ENCODE data around the gene FHOD3. TPM values are rescaled to one million over a fixed set of nuclear protein-coding genes. Genes with fewer than 3 reads are reported as not detected.

FHOD3 gene
- total RNA-seq, 2 experiments from 2014 or later, result not detected

DNA sequence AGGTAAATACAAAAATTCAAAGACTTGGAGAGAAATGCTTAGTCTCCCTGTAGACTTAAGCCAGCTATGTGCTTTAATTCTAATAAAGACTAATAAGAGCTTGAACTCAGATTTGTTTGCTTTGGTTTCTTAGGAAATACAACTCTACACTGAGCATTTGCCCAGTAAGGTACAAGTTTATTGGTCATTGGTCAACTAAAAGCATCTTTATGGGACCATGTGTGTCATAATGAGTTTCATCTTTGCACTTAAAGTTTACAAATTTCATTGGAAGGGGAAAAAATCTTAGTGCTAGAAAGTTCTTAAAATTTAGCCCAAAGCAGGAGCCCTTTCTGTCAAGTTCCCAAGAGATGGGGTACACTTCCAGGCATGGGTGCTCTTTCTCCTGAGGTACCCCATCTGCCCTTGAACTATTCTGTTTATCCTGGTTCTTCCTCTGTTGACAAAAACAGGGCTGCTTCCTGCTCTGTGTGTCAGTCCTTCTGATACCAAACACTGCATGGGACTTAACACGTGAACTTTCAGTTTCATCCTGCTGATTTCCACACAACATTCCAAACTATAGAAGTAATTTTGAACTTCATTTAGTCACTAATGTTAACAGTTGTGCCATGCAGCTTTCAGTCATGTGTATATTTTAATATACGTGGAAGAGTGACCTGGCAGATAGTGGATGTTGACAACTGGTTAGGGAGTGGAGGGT lies 331.1 kb downstream of the FHOD3 start:
- intact Hi-C loops (cut with micrococcal nuclease), result no loop called here
- CTCF ChIA-PET, result no interaction called here

DNA sequence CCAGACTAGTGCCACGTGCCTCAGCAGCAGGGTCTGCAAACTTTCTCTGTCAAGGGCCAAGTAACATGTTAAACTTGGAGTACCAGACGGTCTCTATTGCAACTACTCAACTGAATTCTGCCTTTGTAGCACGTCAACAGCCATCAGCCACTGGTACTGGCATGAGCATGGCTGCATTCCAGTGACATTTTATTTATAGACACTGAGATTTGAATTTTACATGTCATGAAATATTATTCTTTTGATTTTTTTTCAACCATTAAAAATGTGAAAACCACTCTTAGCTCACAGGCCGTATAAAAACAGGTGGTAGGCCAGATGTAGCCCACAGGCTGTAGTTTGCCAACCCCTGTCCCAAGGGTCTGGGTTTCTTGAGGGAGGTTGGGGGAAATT lies 331.6 kb downstream of the FHOD3 start:
- no peaks in the 10 kb centered on the region for H3K4me1 Mint-ChIP-seq (ENCODE audit: low read depth)
- DNase-seq, result no peak
- H3K36me3 Mint-ChIP-seq (ENCODE audit: low read depth), result no peaks in the 10 kb centered on the region
- H3K27ac Mint-ChIP-seq, result no peak overlapping the region
- intact Hi-C loops (cut with micrococcal nuclease), result no loop called here
- peaks cover 10% of the 10 kb centered on the region for H3K27me3 Mint-ChIP-seq (ENCODE audit: low read depth)
- CTCF ChIA-PET, result no interaction called here
- H3K9me3 Mint-ChIP-seq, result no peaks in the 10 kb centered on the region
- no peak overlapping the region for H3K4me3 Mint-ChIP-seq

More for the DNA sequence above, 331.1 kb downstream of the FHOD3 start:
- no peak for DNase-seq
- Mint-ChIP-seq H3K36me3 (ENCODE audit: low read depth) (no peaks in the 10 kb centered on the region), H3K27ac (no peak overlapping the region), H3K4me1 (ENCODE audit: low read depth) (no peaks in the 10 kb centered on the region), H3K4me3 (no peak overlapping the region), H3K9me3 (no peaks in the 10 kb centered on the region), H3K27me3 (ENCODE audit: low read depth) (peaks cover 10% of the 10 kb centered on the region)

DNA sequence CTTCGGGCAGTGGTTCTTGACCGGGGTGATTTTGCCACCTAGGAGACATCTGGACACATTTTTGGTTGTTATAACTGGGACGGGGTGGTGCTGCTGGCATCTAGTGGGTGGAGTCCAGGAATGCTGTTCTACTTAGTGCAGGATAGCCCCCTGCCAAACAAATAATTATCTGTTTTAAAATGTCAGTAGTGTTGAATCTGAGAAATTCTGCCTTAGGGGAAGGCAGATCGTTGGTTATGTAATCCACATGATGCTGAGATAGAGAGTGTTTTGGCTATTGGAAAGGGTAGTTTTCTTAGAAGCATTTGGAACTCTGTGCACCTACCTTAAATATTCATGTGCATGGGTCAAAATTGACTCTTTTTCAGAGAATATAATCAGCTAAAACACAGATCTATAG lies 332.3 kb downstream of the FHOD3 start:
- H3K27ac Mint-ChIP-seq, result no peak overlapping the region
- H3K27me3 Mint-ChIP-seq (ENCODE audit: low read depth), result peaks cover 11% of the 10 kb centered on the region
- CTCF ChIA-PET, result no interaction called here
- no peak for DNase-seq
- no peak overlapping the region for H3K4me3 Mint-ChIP-seq
- intact Hi-C loops (cut with micrococcal nuclease), result no loop called here
- H3K36me3 Mint-ChIP-seq (ENCODE audit: low read depth), result no peaks in the 10 kb centered on the region
- no peaks in the 10 kb centered on the region for H3K4me1 Mint-ChIP-seq (ENCODE audit: low read depth)
- H3K9me3 Mint-ChIP-seq, result no peaks in the 10 kb centered on the region

DNA sequence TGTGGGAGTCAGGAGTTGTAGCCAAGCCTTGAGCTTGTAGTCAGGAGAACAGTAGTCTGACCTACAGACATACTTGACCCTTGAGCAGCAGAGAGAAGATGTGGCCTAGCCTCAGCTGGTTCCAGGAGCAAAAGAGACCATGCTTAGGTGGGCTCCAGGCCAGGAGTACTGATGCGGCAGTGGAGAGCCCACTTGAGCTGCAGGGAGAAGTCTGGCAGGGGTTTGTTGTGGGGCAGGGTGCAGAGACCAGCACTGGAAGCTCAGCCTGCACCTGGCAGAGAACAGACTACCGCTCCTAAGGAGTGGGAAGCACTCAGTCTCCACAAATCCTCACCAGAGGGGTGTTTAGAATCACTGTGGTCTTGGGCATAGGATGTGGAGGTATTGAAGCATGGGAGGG lies 333.4 kb downstream of the FHOD3 start:
- no peaks in the 10 kb centered on the region for H3K36me3 Mint-ChIP-seq (ENCODE audit: low read depth)
- H3K27ac Mint-ChIP-seq, result no peak overlapping the region
- no peak for DNase-seq
- CTCF ChIA-PET, result no interaction called here
- peaks cover 8% of the 10 kb centered on the region for H3K27me3 Mint-ChIP-seq (ENCODE audit: low read depth)
- no peaks in the 10 kb centered on the region for H3K9me3 Mint-ChIP-seq
- no peak overlapping the region for H3K4me3 Mint-ChIP-seq
- H3K4me1 Mint-ChIP-seq (ENCODE audit: low read depth), result no peaks in the 10 kb centered on the region
- intact Hi-C loops (cut with micrococcal nuclease), result no loop called here

DNA sequence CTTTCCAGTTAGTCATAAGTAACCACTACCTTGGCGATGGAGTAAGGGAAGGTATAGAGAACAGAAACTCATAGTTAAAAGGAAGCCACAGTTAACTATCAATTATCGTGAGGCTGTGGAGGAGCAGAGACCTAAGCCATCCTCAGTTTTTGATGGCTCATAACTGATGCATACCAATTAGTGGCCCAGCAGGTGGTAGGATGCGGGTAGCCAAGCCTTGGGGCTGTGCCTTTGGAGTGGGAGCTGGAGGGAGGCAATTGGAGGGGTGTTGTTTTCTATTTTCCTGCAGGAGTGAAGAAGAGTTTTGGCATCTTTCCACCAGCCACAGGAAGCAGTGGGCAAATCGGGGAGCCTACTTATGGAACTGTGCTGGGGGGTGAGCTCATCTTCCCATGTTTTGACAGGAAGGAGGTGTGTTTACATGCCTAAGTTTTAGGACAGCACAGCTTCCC lies 336.5 kb downstream of the FHOD3 start:
- Mint-ChIP-seq H3K4me1 (ENCODE audit: low read depth) (no peaks in the 10 kb centered on the region), H3K9me3 (no peaks in the 10 kb centered on the region), H3K36me3 (ENCODE audit: low read depth) (no peaks in the 10 kb centered on the region), H3K4me3 (no peak overlapping the region), H3K27me3 (ENCODE audit: low read depth) (peaks cover 8% of the 10 kb centered on the region), H3K27ac (no peak overlapping the region)
- CTCF ChIA-PET, result no interaction called here
- no peak for DNase-seq
- intact Hi-C loops (cut with micrococcal nuclease), result no loop called here

DNA sequence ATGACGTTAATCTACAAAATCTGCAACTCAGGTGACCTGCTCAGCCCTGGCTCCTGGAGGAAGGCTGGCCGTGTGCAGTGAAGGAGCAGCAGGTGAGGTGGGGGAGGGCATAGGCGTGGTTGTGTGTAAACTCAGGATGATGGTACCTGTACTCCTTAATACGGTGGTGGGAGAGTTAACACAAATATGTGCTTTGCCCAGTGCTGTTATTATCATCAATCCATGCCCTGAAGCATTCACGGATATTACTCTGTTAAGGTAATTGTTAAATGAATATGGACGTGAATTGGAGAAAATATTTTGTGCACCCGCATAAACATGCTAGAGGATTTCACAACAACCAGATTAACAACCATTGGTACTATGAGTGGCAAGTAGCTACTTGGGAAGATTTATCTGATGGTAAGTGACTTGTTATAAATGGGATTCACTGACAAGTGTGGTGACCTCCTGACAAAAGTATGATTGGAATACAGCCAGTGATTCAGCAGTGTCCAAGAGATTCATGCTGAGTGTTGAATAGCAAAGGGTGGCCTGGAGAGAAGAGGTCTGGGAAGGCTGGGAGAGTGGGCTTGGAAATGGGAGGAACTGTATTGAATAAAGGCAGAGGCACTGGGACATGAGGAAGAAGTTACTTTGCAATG lies 337.2 kb downstream of the FHOD3 start:
- peaks cover 5% of the 10 kb centered on the region for H3K27me3 Mint-ChIP-seq (ENCODE audit: low read depth)
- H3K27ac Mint-ChIP-seq, result no peak overlapping the region
- intact Hi-C loops (cut with micrococcal nuclease), result no loop called here
- CTCF ChIA-PET, result no interaction called here
- H3K9me3 Mint-ChIP-seq, result no peaks in the 10 kb centered on the region
- H3K4me1 Mint-ChIP-seq (ENCODE audit: low read depth), result no peaks in the 10 kb centered on the region
- H3K4me3 Mint-ChIP-seq, result no peak overlapping the region
- no peak for DNase-seq
- H3K36me3 Mint-ChIP-seq (ENCODE audit: low read depth), result no peaks in the 10 kb centered on the region

DNA sequence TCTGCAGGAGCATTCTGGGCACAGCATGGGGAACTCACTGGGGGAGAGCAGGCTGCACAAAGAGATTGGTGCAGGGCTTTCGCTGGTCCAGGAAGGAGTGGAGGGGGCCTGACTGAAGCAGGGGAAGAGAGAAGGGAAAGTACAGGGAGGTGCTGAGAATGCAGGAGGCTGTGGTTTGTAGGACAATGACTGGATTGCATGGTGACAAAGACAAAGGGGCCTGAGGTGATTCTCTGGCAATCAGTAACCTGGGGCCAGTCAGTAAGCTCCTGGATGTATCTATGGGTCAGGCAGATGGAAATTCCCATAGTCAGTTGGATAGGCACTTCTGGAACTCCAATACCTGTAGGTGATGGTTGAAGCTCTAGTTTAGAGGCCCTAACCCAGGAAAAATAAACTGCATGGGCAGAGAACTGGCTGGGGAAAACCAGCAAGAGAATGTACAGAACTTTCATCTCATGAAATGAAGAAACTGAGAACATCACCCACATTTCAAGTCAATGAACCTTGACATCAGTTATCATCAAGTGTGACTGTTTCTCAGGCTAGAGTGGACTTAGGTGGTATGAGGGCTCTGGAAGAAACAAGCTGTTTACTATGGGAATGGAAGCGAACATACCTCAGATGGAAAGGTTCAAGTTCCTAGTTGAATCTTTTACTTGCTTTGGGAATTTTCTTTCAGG lies 338.0 kb downstream of the FHOD3 start:
- no peak for DNase-seq
- intact Hi-C loops (cut with micrococcal nuclease), result no loop called here
- no peaks in the 10 kb centered on the region for H3K4me1 Mint-ChIP-seq (ENCODE audit: low read depth)
- CTCF ChIA-PET, result no interaction called here
- no peaks in the 10 kb centered on the region for H3K36me3 Mint-ChIP-seq (ENCODE audit: low read depth)
- peaks cover 5% of the 10 kb centered on the region for H3K27me3 Mint-ChIP-seq (ENCODE audit: low read depth)
- H3K9me3 Mint-ChIP-seq, result no peaks in the 10 kb centered on the region
- H3K4me3 Mint-ChIP-seq, result no peak overlapping the region
- no peak overlapping the region for H3K27ac Mint-ChIP-seq

DNA sequence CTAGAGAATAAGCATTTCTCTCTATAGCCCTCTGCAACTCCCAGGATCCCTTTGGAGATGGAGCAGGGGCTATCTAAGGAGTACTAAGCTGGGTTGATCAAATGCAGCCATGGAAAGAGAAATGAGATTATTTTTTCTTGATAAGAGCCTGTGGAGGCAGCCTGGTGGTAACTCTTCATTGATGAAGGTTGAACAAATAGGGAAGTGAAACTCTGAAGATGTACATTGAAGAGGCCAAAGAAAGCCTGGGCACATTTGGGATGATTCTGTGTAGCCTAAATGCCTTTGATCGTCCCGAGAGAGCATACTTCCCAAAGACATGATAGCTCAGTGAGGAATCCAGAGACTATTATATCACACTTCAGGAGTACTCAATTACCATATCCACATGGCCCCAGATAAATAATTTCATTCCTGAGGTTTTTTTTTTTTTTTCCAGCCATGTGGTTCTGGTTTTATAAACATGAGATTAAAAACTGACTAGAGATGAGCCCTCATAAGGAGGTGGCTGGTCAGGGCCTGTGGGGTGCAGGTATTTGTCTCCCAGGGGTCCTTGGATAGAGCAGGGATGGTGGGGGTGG lies 338.8 kb downstream of the FHOD3 start:
- Mint-ChIP-seq H3K27ac (no peak overlapping the region), H3K4me3 (no peak overlapping the region), H3K4me1 (ENCODE audit: low read depth) (no peaks in the 10 kb centered on the region), H3K36me3 (ENCODE audit: low read depth) (no peaks in the 10 kb centered on the region), H3K9me3 (no peaks in the 10 kb centered on the region), H3K27me3 (ENCODE audit: low read depth) (peaks cover 5% of the 10 kb centered on the region)
- no peak for DNase-seq
- CTCF ChIA-PET, result no interaction called here
- intact Hi-C loops (cut with micrococcal nuclease), result no loop called here

DNA sequence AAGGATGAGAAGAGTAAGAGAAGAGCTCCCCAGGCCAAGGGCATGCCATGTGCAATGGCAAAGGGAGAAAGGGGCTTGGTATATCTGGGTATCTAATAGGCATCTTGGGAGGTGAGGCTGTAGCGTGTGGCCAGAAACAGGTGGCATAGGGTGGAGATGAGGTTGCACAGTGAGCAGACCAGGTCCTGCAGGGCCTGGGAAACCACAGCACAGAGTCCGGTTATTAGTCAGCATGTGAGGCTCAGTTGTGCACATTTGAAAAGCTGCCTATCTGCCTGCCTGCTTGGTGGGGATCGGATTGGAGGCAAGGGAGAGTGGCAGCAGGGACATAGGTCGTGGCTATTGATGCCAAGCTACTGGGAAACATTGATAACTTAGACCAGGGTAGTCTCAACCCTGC lies 340.7 kb downstream of the FHOD3 start:
- H3K4me1 Mint-ChIP-seq (ENCODE audit: low read depth), result no peaks in the 10 kb centered on the region
- H3K9me3 Mint-ChIP-seq, result no peaks in the 10 kb centered on the region
- no peak for DNase-seq
- no peaks in the 10 kb centered on the region for H3K36me3 Mint-ChIP-seq (ENCODE audit: low read depth)
- H3K27me3 Mint-ChIP-seq (ENCODE audit: low read depth), result peaks cover 2% of the 10 kb centered on the region
- intact Hi-C loops (cut with micrococcal nuclease), result no loop called here
- no peak overlapping the region for H3K4me3 Mint-ChIP-seq
- CTCF ChIA-PET, result no interaction called here
- H3K27ac Mint-ChIP-seq, result no peak overlapping the region

DNA sequence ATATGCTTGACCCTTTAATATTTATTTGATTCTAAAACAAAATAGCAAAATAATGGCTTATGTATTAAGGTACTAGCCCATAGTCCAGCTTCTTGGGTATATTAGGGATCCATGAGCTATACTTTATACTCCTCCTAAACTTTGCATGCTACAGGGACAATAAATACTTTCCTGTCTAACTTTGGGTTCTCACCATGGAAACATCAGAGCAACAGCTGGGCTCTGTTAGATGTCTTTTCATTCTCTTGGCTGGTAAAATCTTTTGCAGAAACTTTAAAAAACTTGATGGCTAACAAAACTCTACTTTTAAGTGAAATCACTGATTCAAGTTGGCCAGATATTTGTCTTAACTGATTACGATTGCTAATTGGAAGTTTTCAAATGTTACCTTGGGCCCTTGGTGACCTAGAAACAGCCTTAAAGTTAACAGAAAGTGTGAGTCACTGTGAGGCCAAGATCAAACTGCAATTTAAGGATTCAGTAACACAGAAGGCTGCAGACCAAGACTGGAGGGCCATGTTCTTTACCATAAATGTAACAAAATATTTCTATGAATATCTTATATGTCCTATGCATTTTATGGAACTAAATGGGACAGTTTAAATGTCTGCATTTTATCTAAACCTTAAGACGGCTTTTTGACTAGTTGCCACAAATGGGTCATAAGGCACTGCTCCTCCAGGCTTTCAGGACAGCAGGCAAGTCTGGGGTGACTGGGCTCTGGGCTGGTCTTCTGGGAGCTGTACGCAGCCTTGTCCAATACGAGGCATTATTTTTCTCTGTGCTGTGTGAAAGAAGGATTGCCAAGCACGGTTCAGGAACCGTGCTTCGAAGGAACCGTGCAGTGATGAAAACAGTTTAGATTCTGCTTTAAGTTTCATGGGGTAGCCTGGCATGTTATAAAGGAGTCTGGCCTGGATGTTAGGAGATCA lies 342.8 kb downstream of the FHOD3 start:
- H3K27ac Mint-ChIP-seq, result no peak overlapping the region
- no peaks in the 10 kb centered on the region for H3K27me3 Mint-ChIP-seq (ENCODE audit: low read depth)
- CTCF ChIA-PET, result interaction anchor here (0.6 to 1.0 kb wide), 2 partner anchors 16 to 221 kb away, joined by 3 read pairs; no protein-coding TSS in a partner anchor
- no peaks in the 10 kb centered on the region for H3K9me3 Mint-ChIP-seq
- intact Hi-C loops (cut with micrococcal nuclease), result no loop called here
- no peaks in the 10 kb centered on the region for H3K4me1 Mint-ChIP-seq (ENCODE audit: low read depth)
- no peak overlapping the region for H3K4me3 Mint-ChIP-seq
- H3K36me3 Mint-ChIP-seq (ENCODE audit: low read depth), result no peaks in the 10 kb centered on the region
- no peak for DNase-seq

DNA sequence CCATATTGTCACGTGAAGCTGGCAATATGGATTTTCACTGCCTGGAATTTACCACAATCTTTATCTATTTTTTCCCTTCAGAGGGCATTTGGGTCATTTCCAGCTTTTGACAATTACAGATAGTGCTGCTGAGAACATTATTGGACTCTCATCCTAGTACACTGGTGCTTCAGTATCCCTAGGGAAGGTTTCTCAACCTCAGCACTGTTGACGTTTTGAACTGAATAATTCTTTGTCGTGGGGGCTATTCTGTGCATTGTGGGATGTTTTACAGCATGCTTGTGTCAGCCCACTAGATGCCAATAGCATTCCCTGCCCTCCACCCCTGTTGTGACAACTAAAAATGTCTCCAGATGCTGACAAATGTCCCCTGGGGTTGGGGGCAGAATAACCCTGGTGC lies 345.5 kb downstream of the FHOD3 start:
- peaks cover 5% of the 10 kb centered on the region for H3K27me3 Mint-ChIP-seq (ENCODE audit: low read depth)
- H3K9me3 Mint-ChIP-seq, result no peaks in the 10 kb centered on the region
- no peak overlapping the region for H3K4me3 Mint-ChIP-seq
- no peak for DNase-seq
- H3K36me3 Mint-ChIP-seq (ENCODE audit: low read depth), result no peaks in the 10 kb centered on the region
- no peak overlapping the region for H3K27ac Mint-ChIP-seq
- no peaks in the 10 kb centered on the region for H3K4me1 Mint-ChIP-seq (ENCODE audit: low read depth)
- intact Hi-C loops (cut with micrococcal nuclease), result no loop called here
- CTCF ChIA-PET, result no interaction called here

DNA sequence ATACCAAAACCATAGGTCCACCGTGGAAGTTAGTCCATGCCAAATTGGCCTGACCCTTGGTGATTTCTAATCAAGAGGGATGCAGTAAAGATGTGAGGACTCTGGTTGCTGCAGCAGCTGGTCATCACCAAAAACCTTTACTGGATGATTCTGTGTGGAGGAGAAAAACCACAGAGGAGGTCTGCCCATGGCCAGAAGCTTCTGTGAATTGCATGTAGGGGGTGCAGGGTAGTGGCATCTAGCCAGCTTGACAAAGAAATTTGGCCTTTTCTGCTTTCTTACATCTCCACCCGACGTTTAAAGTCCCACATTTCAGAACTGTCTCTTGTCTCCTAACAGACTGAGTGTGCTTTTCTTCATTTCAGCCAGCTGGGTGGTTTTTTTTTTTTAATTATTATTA lies 351.3 kb downstream of the FHOD3 start:
- CTCF ChIA-PET, result no interaction called here
- no peak for DNase-seq
- intact Hi-C loops (cut with micrococcal nuclease), result no loop called here
- Mint-ChIP-seq H3K36me3 (ENCODE audit: low read depth) (no peaks in the 10 kb centered on the region), H3K4me3 (no peak overlapping the region), H3K27ac (no peak overlapping the region), H3K9me3 (no peaks in the 10 kb centered on the region), H3K27me3 (ENCODE audit: low read depth) (peaks cover 7% of the 10 kb centered on the region), H3K4me1 (ENCODE audit: low read depth) (no peaks in the 10 kb centered on the region)

Data from activated naive CD4-positive, alpha-beta T cell treated with anti-CD3 and anti-CD28 coated beads for 36 hours (primary cell).